Stomach smooth muscle (tissue), 2 donors: ENCODE measurements around the gene AGBL4.

Experiments used
- H3K27ac ChIP-seq: one replicate; pipeline ENCODE4 v1.7.0; 2013; ENCODE audit warnings: mild to moderate bottlenecking, low read length, inconsistent platforms
- H3K27me3 ChIP-seq, 2 donors: one replicate each; pipeline ENCODE4 v1.7.0; 2013; ENCODE audit warnings: low read length in 2 of 2; ENCODE audit not compliant: insufficient read depth in 2 of 2, control insufficient read depth in 1 of 2
- H3K36me3 ChIP-seq, 2 donors: one replicate each; pipeline ENCODE4 v1.7.0; 2013; ENCODE audit warnings: low read length in 2 of 2; ENCODE audit not compliant: control insufficient read depth in 2 of 2, insufficient read depth in 2 of 2
- H3K4me1 ChIP-seq: one replicate; pipeline ENCODE4 v1.7.0; 2013; ENCODE audit warnings: low read length; ENCODE audit not compliant: control insufficient read depth, insufficient read depth
- H3K4me3 ChIP-seq, 2 donors: one replicate each; pipeline ENCODE4 v1.7.0; 2013; ENCODE audit warnings: low read length in 2 of 2
- H3K9ac ChIP-seq, 2 donors: one replicate each; pipeline ENCODE4 v1.7.0; 2013; ENCODE audit warnings: low read length in 2 of 2, mild to moderate bottlenecking in 1 of 2
- H3K9me3 ChIP-seq, 2 donors: one replicate each; pipeline ENCODE4 v1.7.0; 2013; ENCODE audit warnings: low read length in 2 of 2; ENCODE audit not compliant: control insufficient read depth in 2 of 2
- donor health status: healthy.
- donor health status: Pancreatic carcinoma.

The AGBL4 gene

DNA sequence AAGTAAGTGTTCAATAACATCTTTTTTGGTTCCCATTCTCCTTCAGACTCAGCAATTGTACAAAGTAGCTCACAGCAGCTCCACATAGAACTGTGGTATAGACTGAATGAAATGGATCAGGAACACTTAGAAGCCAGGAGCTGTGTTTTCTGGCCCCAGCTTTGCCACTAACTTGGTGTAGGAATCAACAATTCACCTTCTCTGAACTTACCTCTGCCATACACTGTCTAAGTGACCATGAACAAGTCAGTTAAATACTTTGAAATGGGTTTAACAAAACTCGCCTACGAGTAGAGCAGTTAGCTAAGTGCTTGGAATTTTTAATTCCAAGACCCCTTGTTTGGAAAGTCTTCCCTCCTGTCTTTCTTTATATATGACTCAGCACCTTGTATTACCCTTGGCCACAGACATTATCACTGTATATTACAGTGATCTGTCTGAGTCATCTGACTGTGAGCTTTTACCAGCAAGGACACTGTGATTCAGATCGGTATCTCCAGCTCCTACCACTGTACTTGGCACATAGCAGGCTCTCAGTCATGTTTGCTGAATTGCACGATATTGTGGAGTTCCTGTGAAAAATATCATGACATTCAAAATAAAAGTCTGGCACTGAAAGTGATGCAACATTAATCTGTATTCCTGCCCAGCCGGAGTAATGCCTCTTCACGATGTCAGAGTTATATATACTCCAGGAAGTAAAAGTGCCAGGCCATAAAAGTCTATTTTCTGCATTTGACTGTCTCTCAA is 1145.4 kb downstream of the AGBL4 start:
- Histone ChIP-seq H3K27me3 (no peaks in the 10 kb centered on the region), H3K4me1 (no peaks in the 10 kb centered on the region), H3K27ac (no peak overlapping the region), H3K9me3 (no peaks in the 10 kb centered on the region), H3K36me3 (no peaks in the 10 kb centered on the region), H3K9ac (no peak overlapping the region), H3K4me3 (no peak overlapping the region)

DNA sequence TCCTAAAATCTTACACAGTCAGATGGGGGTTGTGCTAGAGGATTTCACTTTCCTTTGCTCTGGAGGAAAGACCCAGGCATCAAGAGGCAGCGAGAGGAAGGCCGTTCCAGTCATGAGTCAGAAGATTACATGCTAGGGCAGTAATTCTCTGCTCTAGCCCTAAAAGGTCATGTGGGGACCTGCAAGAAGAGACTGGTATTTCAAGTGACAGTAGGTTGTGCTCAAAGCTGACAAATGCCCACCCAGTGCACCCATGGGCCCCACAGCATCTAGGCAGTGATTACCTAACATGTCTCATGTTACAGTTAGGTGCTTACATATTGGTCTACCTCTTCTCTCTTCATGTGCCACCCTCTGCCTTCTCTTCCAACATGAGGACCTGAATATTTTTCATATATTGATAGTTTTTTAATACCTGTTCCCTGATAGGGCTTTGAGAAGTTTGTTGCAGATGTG is 1147.4 kb downstream of the AGBL4 start:
- no peaks in the 10 kb centered on the region for H3K9me3 ChIP-seq
- no peak overlapping the region for H3K27ac ChIP-seq
- no peak overlapping the region for H3K4me3 ChIP-seq
- H3K4me1 ChIP-seq: no peaks in the 10 kb centered on the region
- no peak overlapping the region for H3K9ac ChIP-seq
- H3K36me3 ChIP-seq: no peaks in the 10 kb centered on the region
- no peaks in the 10 kb centered on the region for H3K27me3 ChIP-seq

DNA sequence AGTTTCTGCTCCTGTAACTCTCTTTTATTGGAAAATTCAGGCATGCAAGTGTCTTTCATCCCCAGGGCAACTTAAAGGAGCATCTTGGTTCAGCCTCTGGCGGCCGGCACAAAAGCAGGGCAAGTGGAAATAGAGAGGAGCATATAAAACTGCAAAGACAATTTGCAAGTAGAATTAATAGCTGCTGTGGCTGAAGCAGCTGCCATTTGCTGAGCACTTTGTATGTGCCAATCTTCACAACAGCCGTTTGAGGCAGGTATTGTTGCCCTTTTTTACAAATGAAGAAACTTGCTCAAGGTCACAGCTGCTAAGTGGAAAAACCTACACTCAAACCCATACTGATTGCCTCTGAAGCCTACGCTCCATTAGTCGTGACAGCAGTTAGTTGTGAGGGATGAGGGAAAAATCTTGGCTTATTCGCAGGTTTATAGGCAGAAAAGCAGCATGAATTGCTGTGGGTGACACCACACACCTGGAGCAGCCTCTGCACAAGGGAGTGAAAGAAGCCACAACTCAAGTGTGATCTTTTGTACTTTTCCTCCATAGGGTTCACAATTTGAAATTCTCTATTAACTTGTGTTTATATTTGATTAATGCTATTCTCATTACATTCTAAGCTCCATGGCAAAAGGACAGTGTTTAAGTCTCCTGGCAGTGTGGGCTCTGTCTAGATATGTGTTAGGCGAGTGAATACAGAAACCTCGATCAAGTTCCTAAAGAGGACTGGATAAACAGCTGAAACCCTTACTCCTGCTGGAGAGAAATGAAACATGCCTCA is 1148.0 kb downstream of the AGBL4 start:
- no peak overlapping the region for H3K4me3 ChIP-seq
- H3K36me3 ChIP-seq: no peaks in the 10 kb centered on the region
- no peak overlapping the region for H3K27ac ChIP-seq
- H3K27me3 ChIP-seq: no peaks in the 10 kb centered on the region
- no peak overlapping the region for H3K9ac ChIP-seq
- no peaks in the 10 kb centered on the region for H3K4me1 ChIP-seq
- H3K9me3 ChIP-seq: no peaks in the 10 kb centered on the region

DNA sequence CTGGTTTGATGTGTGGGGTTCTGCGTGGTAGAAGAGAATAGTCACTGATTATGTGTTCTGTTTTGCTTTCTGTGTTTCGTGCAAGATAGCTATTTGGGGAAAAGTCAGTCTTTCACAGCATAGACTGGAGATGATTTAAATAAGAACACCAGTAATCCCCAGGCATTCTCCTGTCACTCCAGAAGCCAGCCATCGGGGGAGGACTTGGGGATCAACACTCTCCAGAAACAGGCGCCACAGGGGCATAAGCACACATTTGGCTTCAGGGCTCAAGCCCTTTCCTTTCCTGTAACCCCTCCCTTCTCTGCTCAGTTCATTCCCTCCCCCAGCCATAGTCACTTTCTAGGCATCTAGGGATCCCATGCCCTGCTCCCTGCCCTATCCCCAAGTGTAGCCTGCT is 1149.8 kb downstream of the AGBL4 start:
- no peak overlapping the region for H3K9ac ChIP-seq
- H3K27ac ChIP-seq: no peak overlapping the region
- H3K36me3 ChIP-seq: no peaks in the 10 kb centered on the region
- peaks cover 5% of the 10 kb centered on the region for H3K4me1 ChIP-seq
- H3K27me3 ChIP-seq: no peaks in the 10 kb centered on the region
- H3K4me3 ChIP-seq: no peak overlapping the region
- H3K9me3 ChIP-seq: no peaks in the 10 kb centered on the region

DNA sequence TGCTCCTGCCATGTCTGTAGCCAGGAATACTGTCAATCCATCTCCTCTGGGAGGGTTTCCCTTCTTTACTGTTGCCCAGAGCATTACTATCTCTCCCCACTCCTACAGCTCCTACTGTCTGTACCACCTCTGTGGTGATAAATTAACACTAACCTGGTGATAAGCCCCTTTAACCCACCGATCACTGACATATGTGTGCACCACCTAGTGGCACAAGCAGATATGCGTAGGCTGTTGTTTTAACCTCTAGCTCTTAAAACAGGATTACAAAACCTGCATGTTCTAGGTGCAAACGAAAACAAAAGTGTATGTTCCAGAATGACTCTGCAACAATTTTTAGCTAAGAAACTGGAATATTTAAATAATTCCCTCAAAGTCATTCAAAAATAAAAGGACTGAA is 1153.2 kb downstream of the AGBL4 start:
- H3K9ac ChIP-seq: no peak overlapping the region
- H3K4me1 ChIP-seq: peaks cover 5% of the 10 kb centered on the region
- no peaks in the 10 kb centered on the region for H3K27me3 ChIP-seq
- H3K27ac ChIP-seq: no peak overlapping the region
- no peaks in the 10 kb centered on the region for H3K9me3 ChIP-seq
- H3K4me3 ChIP-seq: no peak overlapping the region
- H3K36me3 ChIP-seq: no peaks in the 10 kb centered on the region

DNA sequence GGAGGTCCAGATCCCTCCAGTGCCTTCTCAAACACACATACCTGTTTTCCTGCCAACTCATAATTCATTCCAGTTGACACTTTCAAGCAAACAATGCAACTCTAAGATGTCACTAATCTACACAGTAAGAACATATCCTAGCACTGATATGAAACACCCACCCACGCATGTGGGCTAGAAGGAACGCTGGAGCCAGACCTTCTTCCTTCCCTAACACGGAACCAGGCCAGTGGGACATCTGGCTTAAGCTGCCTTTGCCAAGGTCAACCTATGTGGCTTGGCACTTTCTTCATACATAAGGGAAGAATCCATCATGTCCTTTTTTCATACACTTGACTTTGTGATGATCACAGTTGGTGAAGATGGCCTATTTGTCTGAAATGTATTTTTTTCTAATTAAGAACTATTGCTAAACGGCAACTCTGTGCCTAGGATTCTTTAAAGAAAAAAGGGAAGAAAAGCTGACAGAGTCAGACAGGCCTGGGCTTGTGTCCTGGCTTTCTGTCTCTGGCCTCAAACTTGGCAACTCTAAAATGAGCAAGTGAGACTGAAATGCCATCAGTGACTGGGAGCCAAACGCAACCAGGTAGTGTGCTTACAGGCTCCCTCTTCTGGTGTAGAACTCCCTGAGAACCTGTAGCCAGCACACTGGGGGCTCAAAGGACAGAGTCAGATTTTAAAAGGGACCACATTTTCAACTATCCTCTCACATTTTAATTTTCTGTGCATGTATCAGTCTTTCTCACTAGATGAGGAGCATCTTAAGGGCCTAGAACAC is 1154.4 kb downstream of the AGBL4 start:
- H3K4me1 ChIP-seq: peaks cover 5% of the 10 kb centered on the region
- no peak overlapping the region for H3K27ac ChIP-seq
- H3K9me3 ChIP-seq: no peaks in the 10 kb centered on the region
- H3K9ac ChIP-seq: no peak overlapping the region
- H3K27me3 ChIP-seq: no peaks in the 10 kb centered on the region
- no peak overlapping the region for H3K4me3 ChIP-seq
- H3K36me3 ChIP-seq: no peaks in the 10 kb centered on the region

DNA sequence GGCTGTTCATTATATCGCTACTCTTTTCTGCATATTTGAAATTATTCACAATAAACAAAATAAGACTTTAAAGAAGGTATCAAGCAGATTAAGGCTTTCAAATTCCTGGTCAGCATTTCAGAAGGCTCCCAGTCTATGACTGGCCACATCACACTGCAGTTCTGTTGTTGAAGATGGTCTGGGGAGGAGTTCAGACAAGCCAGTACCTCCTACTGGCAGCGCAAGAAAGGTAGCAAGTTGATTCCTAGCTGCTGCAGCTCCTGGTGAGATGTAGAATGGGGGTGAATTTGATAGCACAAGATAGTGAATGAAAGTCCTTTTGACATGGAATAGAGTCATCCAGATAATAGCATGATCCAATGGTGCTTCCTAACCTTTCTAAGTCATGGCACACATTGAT is 1158.8 kb downstream of the AGBL4 start:
- Histone ChIP-seq H3K4me3 (no peak overlapping the region), H3K27me3 (no peaks in the 10 kb centered on the region), H3K27ac (no peak overlapping the region), H3K9me3 (no peaks in the 10 kb centered on the region), H3K36me3 (no peaks in the 10 kb centered on the region), H3K9ac (no peak overlapping the region), H3K4me1 (peaks cover 5% of the 10 kb centered on the region)

DNA sequence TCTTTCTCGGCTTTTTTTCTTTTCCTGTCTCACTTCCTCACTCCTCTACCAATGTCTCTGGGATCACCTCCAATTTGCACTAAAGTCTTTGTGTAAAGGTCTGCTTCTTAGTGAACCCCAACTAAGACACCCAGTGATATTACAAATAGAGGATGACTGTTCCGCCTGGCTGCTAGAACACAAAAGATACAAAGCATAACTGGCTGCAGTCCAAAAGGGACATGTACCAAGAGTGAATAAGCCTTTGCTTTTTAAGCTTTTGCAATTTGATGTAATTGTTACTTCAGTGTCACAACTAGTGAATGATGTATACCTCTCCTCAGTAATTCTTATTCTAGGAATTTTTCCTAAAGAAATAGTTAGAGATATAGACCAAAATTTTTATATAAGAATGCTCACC is 1164.3 kb downstream of the AGBL4 start:
- Histone ChIP-seq H3K9me3 (no peaks in the 10 kb centered on the region), H3K9ac (no peak overlapping the region), H3K4me1 (no peaks in the 10 kb centered on the region), H3K27ac (no peak overlapping the region), H3K27me3 (no peaks in the 10 kb centered on the region), H3K4me3 (no peak overlapping the region), H3K36me3 (no peaks in the 10 kb centered on the region)

DNA sequence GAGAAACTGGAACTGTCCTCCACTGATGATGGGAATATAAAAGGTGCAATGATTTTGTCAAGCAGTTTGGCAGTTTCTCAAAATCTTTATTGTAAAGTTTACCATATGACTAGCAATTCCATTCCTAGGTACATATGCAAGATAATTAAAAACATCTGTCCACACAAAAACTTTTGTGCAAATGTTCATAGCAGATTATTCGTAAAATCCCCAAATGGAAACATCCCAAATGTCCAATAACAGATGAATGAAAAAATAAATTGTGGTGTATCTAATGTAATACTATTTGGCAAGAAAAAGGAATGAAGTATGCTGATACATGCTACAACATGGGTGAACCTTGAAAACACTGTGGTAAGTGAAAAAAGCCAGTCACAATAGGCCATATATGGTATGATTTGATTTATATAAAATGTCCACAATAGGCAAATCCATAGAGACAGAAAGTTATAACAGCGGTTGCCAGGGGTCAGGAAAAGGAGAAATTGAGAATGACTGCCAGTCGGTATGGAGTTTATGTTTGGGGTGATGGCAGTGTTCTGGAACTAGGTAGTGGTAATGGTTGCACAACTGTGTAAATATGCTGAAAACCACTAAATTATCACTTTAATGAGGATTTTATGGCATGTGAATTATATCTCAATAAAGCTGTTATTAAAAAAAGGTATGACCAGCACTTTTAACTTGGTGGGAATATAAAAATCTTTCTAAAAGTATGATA is 1165.4 kb downstream of the AGBL4 start:
- no peaks in the 10 kb centered on the region for H3K36me3 ChIP-seq

DNA sequence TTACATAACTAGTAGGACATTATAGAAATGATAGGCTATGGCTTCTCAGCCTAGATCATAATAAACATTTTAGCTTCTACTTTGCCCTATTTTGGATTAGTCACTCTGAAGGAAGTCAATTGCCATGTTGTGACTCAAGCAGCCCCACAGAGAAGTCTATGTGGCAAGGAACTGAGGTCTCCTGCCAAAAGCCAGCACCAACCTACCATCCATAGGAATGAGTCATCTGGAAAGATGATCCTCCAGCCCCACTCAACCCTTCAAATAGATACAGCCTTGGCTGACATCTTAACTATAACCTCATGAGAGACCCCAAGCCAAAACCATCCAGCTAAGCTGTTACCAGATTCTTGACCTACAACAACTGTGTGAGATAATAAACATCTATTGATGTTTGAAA is 1170.7 kb downstream of the AGBL4 start:
- no peak overlapping the region for H3K9ac ChIP-seq
- no peak overlapping the region for H3K4me3 ChIP-seq
- H3K36me3 ChIP-seq: no peaks in the 10 kb centered on the region
- H3K4me1 ChIP-seq: no peaks in the 10 kb centered on the region
- H3K9me3 ChIP-seq: no peaks in the 10 kb centered on the region
- no peak overlapping the region for H3K27ac ChIP-seq
- no peaks in the 10 kb centered on the region for H3K27me3 ChIP-seq

More for the DNA sequence above, 1165.4 kb downstream of the AGBL4 start:
- H3K27me3 ChIP-seq: no peaks in the 10 kb centered on the region
- no peaks in the 10 kb centered on the region for H3K9me3 ChIP-seq
- H3K4me3 ChIP-seq: no peak overlapping the region
- no peak overlapping the region for H3K27ac ChIP-seq
- no peaks in the 10 kb centered on the region for H3K4me1 ChIP-seq
- H3K9ac ChIP-seq: no peak overlapping the region
